GM23338 (cell line): ENCODE measurements around the gene VSIG8. TPM values are rescaled to one million over a fixed set of nuclear protein-coding genes. Genes with fewer than 3 reads are reported as not detected.
A peak's percentile ranks its signal among the peaks of the same experiment; 100 is the strongest.

ENCODE experiments used
- ATAC-seq: fragments of 200-7000 bp; cut with Tn5 transposase; 3 replicates; pipeline ENCODE4 v1.9.1; 2020
- DNase-seq: peaks from one replicate; pipeline ENCODE4 v3.0.0-alpha.2; 2015; ENCODE audit warnings: low spot score
- H2AFZ ChIP-seq: fragments of 200-600 bp; sonication (generic); 2 replicates; pipeline ENCODE4 v1.8.0; 2016; ENCODE audit warnings: antibody characterized with exemption, mild to moderate bottlenecking, moderate library complexity
- H3F3A ChIP-seq: fragments of 200-600 bp; sonication (generic); replicated peaks from 2 replicates; pipeline ENCODE4 v1.8.0; 2017; ENCODE audit warnings: antibody characterized with exemption, mixed run types, low read depth
- H3K27ac ChIP-seq: fragments of 200-600 bp; sonication (generic); 2 replicates; pipeline ENCODE4 v1.6.1; 2016; ENCODE audit warnings: low read depth
- H3K27me3 ChIP-seq: fragments of 200-600 bp; sonication (generic); 2 replicates; pipeline ENCODE4 v1.8.0; 2016; ENCODE audit warnings: mild to moderate bottlenecking, mixed run types, moderate library complexity; ENCODE audit not compliant: insufficient read depth
- H3K36me3 ChIP-seq: fragments of 200-600 bp; sonication (generic); 2 replicates; pipeline ENCODE4 v1.8.0; 2016; ENCODE audit warnings: mild to moderate bottlenecking; ENCODE audit not compliant: insufficient read depth
- H3K4me1 ChIP-seq: fragments of 200-600 bp; sonication (generic); 2 replicates; pipeline ENCODE4 v1.8.0; 2016; ENCODE audit warnings: mild to moderate bottlenecking, moderate library complexity; ENCODE audit not compliant: insufficient read depth
- H3K4me2 ChIP-seq: fragments of 200-600 bp; sonication (generic); 2 replicates; pipeline ENCODE4 v1.7.1; 2017; ENCODE audit warnings: mixed run types
- H3K4me3 ChIP-seq: fragments of 200-600 bp; sonication (generic); 2 replicates; pipeline ENCODE4 v1.6.1; 2016; ENCODE audit warnings: mixed run types
- H3K79me2 ChIP-seq: fragments of 200-600 bp; sonication (generic); replicated peaks from 2 replicates; pipeline ENCODE4 v1.8.0; 2017; ENCODE audit warnings: mild to moderate bottlenecking; ENCODE audit not compliant: insufficient read depth
- H3K9me2 ChIP-seq: fragments of 200-600 bp; sonication (generic); 2 replicates; pipeline ENCODE4 v1.8.0; 2017; ENCODE audit not compliant: insufficient read depth
- H4K20me1 ChIP-seq: fragments of 200-600 bp; sonication (generic); replicated peaks from 2 replicates; pipeline ENCODE4 v1.8.0; 2017; ENCODE audit warnings: mild to moderate bottlenecking; ENCODE audit not compliant: insufficient read depth
- H3K27ac Mint-ChIP-seq: 2 replicates; pipeline ENCODE4 v1.8.0; 2020; ENCODE audit warnings: inconsistent platforms, mild to moderate bottlenecking, moderate library complexity, mixed read lengths
- H3K27me3 Mint-ChIP-seq: 3 replicates; pipeline ENCODE4 v1.8.0; 2022; ENCODE audit warnings: low read depth, mild to moderate bottlenecking, moderate library complexity, mixed read lengths, inconsistent platforms; ENCODE audit not compliant: insufficient read depth, poor library complexity
- H3K36me3 Mint-ChIP-seq: 3 replicates; pipeline ENCODE4 v1.8.0; 2021; ENCODE audit warnings: low read depth, mild to moderate bottlenecking, inconsistent platforms, moderate library complexity, mixed read lengths
- H3K4me1 Mint-ChIP-seq: 3 replicates; pipeline ENCODE4 v1.8.0; 2020; ENCODE audit warnings: mild to moderate bottlenecking, inconsistent platforms, mixed read lengths
- H3K4me3 Mint-ChIP-seq: 3 replicates; pipeline ENCODE4 v1.8.0; 2021; ENCODE audit warnings: moderate library complexity, mild to moderate bottlenecking, inconsistent platforms, mixed read lengths
- H3K9me3 Mint-ChIP-seq: 3 replicates; pipeline ENCODE4 v1.8.0; 2020; ENCODE audit warnings: moderate library complexity, mild to moderate bottlenecking, inconsistent platforms, mixed read lengths
- CREB1 ChIP-seq: fragments of 250-450 bp; sonication (Bioruptor Pico); IDR thresholded peaks from 2 replicates; pipeline ENCODE4 v1.5.0; 2020; ENCODE audit warnings: low read depth, mild to moderate bottlenecking, moderate library complexity
- EZH2 ChIP-seq: fragments of 200-600 bp; sonication (generic); IDR thresholded peaks from one replicate; pipeline ENCODE4 v1.8.0; 2017; ENCODE audit warnings: antibody characterized with exemption, mild to moderate bottlenecking, low read depth; ENCODE audit not compliant: unreplicated experiment
- NANOG ChIP-seq: IDR thresholded peaks from 2 replicates; pipeline ENCODE4 v1.6.1; 2016; ENCODE audit warnings: antibody characterized with exemption, borderline replicate concordance
- REST ChIP-seq: IDR thresholded peaks from one replicate; pipeline ENCODE4 v1.6.1; 2018; ENCODE audit warnings: antibody characterized with exemption; ENCODE audit not compliant: unreplicated experiment
- ZNF331 ChIP-seq: fragments of 250-450 bp; sonication (Bioruptor Pico); IDR thresholded peaks from 2 replicates; pipeline ENCODE4 v1.5.0; 2020; ENCODE audit warnings: low read depth, mild to moderate bottlenecking, moderate library complexity
- ZNF462 ChIP-seq: fragments of 250-450 bp; sonication (Bioruptor Pico); IDR thresholded peaks from 2 replicates; pipeline ENCODE4 v1.5.0; 2020; ENCODE audit warnings: mild to moderate bottlenecking, moderate library complexity
- polyA plus RNA-seq: library from polyadenylated mRNA; unstranded; fragments of >200 nt; fragmentation: Nextera tagmentation; extraction: Ambion mirVana; gene quantifications from 2 replicates; pipeline ENCODE4 v1.2.1, GENCODE V29; 2016
- total RNA-seq: library from RNA; depleted of rRNA; stranded (reverse); fragments of >200 nt; shearing (Covaris generic); gene quantifications from 2 replicates; pipeline ENCODE4 v1.2.3, GENCODE V29; 2014

Gene VSIG8
- total and polyA plus RNA-seq, 2 experiments from 2014 or later: not detected

GRCh38 chr1:159854693-159855192, 7.7 kb downstream of the VSIG8 start:
- H3K27ac ChIP-seq: no peak overlapping the region
- H3K27ac Mint-ChIP-seq: no peak overlapping the region
- peak; percentile 92 for ATAC-seq

GRCh38 chr1:159854116-159854692, 8.3 kb downstream of the VSIG8 start:
- Mint-ChIP-seq H3K4me3 (peak overlapping the region; percentile 84), H3K27me3 (peaks cover 21% of the 10 kb centered on the region), H3K4me1 (peaks cover 9% of the 10 kb centered on the region), H3K27ac (no peak overlapping the region), H3K36me3 (no peaks in the 10 kb centered on the region; the same call in 2 of the 3 replicates), H3K9me3 (no peaks in the 10 kb centered on the region)
- peak; percentile 72 for DNase-seq
- Histone ChIP-seq H3K79me2 (no peaks in the 10 kb centered on the region), H3K27ac (no peak overlapping the region), H3K4me2 (peak overlapping the region; percentile 74), H4K20me1 (no peaks in the 10 kb centered on the region), H3K4me1 (peaks cover 6% of the 10 kb centered on the region), H3K36me3 (no peaks in the 10 kb centered on the region), H3K4me3 (peak overlapping the region; percentile 82), H3K9me2 (no peaks in the 10 kb centered on the region), H2AFZ (peak overlapping the region; percentile 94), H3F3A (0 out of 2 replicates have a peak, but pooled peaks cover 2% of the 10 kb centered on the region), H3K27me3 (peaks cover 47% of the 10 kb centered on the region)
- ATAC-seq: peak; percentile 81
- TF ChIP-seq ZNF331 (CRISPR knock-in tag) (no peak), CREB1 (CRISPR knock-in tag) (no peak), NANOG (no peak), ZNF462 (CRISPR knock-in tag) (no peak)

More at GRCh38 chr1:159854693-159855192, 7.7 kb downstream of the VSIG8 start:
- Histone ChIP-seq H4K20me1 (no peaks in the 10 kb centered on the region), H3K27me3 (peaks cover 47% of the 10 kb centered on the region), H2AFZ (peak overlapping the region; percentile 94), H3K4me2 (peak overlapping the region; percentile 74), H3K36me3 (no peaks in the 10 kb centered on the region), H3K4me3 (peak overlapping the region; percentile 82), H3K79me2 (no peaks in the 10 kb centered on the region), H3F3A (0 out of 2 replicates have a peak, but pooled peaks cover 2% of the 10 kb centered on the region), H3K4me1 (peaks cover 6% of the 10 kb centered on the region), H3K9me2 (no peaks in the 10 kb centered on the region)
- H3K27me3 Mint-ChIP-seq: peaks cover 21% of the 10 kb centered on the region
- no peaks in the 10 kb centered on the region; the same call in 2 of the 3 replicates for H3K36me3 Mint-ChIP-seq
- H3K4me3 Mint-ChIP-seq: peak overlapping the region; percentile 84
- peaks cover 9% of the 10 kb centered on the region for H3K4me1 Mint-ChIP-seq
- TF ChIP-seq EZH2 (peak; percentile 14), REST (no peak)
- H3K9me3 Mint-ChIP-seq: no peaks in the 10 kb centered on the region
- peak; percentile 82 for DNase-seq
